VCaP (cell line): ENCODE measurements around the gene TTC19.

Experiments
- H3K27ac ChIP-seq: fragments of 450-650 bp; 2 replicates; pipeline ENCODE4 v1.5.1; 2017
- CTCF ChIP-seq: fragments of 450-650 bp; conservative IDR thresholded peaks from 2 replicates; pipeline ENCODE4 v1.5.1; 2017; ENCODE audit warnings: mild to moderate bottlenecking, moderate library complexity

TTC19 gene

DNA sequence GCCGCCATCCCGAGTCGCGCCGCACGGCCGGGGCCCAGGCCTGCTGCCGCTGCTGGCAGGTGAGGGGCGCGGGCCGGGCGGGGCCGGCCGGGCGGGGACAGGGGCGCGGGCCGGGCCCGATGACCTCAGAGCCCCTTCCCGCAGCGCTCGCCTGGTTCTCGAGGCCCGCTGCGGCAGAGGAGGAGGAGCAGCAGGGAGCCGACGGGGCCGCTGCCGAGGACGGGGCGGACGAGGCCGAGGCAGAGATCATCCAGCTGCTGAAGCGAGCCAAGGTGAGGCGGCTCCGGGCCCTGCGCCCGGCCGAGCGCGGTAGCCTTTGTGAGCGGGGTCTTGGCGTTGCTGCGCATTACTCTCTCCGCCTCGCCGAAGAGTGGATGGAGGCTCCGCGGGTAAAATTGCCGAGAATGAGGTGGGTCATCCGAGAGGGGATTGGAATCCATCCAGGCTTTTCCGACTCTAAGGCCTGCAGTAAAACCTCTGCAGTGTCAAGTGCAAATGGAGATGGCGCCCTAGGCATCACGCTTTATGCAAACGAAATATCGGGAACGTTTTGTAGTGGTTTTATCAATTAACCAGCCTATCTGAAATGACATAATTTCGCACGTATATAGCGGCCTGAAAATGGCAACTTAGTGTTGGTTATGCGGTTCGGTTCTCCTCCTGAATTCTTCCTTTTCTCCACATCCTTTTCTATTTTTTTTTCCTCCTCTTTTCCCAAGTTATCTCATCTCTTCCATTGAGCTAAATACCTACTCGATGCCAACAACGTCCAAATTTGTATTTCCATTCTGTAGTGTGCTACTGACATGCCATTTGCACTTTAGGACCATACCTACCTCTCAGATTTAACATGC lies 577 bp downstream of the TTC19 start:
- TF ChIP-seq CTCF, result no peak
- H3K27ac ChIP-seq, result peak overlapping the region; percentile 92

DNA sequence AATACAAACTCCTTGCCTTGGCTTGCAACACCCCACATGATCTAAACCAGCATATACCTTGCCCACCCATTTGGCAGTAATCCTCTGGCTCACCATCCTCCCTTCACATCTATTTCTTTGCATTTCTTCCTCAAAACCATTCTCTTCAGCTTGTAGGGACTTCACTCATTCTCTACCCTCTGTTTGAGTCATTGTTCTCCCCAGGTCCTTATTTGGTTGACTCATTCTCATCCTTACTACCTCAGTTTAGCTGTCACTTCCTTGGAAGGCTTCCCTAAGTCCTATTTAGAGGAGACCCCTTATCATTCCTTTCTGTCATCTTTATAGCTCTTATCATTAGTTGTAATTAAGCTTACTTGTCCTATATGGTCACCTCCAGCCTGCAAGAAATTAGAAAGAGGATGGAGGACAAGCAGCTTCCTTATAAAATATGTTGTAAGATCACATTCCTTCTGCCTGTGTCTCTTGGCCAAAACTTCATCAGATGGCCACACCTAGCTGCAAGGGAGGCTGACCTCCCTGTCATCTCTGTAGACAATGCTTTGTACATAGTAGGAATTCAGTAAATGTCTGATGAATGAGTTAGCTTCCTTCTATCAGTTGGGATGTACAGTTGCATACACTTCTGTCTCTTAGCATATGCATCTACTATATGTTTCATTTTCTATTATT lies 1.7 kb downstream of the TTC19 start:
- H3K27ac ChIP-seq, result peak overlapping the region; percentile 92
- TF ChIP-seq CTCF, result no peak

DNA sequence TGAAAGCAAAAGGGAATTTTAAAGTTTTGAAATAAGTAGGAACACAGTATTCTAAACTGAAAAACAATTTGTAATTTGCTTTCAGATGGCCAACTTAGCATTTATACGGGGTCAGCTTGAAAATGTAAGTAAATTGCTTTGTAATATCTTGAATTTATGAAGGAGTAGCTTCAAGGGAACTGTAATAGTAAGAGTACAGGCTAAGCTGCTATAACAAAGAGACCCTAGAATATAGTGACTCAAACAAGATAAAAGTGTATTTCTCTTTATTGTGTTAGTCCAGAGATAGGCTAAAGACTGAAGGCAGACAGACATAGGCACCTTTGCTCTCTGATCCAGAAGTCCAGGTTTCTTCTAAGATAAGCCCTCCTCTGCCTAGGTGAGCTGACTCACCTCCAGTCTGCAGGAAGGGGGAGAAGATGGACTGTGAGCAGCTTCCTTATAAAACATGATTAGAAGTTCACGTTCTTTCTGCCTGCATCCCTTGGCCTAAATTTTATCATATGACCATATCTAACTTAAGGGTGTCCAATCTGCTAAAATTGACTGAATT lies 3.2 kb downstream of the TTC19 start:
- H3K27ac ChIP-seq, result no peak overlapping the region
- TF ChIP-seq CTCF, result no peak

GRCh38 chr17:16003841-16004240 lies 4.2 kb downstream of the TTC19 start:
- no peak overlapping the region for H3K27ac ChIP-seq

DNA sequence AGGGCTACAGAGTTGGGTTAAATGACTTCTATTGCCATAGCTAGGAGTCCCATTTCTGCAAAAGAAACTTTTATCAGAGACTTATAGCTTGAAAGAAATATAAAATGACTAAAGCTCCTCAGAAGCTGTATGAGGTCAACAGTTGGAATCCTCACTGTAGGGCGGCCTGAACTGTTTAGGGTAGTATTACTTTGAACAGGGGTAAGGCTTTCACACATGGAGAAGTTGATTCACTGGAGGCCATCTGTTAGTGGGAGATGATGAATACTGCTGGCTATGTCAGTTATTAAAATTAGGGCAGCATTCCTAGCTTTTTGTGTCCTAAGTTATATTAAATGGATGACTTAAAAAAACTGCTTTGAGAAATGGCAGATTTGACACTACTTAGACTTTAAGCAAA lies 6.0 kb downstream of the TTC19 start:
- H3K27ac ChIP-seq, result no peak overlapping the region
- TF ChIP-seq CTCF, result no peak

More at GRCh38 chr17:16003841-16004240, 4.2 kb downstream of the TTC19 start:
- TF ChIP-seq CTCF, result no peak

GRCh38 chr17:16007439-16007838 lies 7.8 kb downstream of the TTC19 start:
- no peak for TF ChIP-seq CTCF

DNA sequence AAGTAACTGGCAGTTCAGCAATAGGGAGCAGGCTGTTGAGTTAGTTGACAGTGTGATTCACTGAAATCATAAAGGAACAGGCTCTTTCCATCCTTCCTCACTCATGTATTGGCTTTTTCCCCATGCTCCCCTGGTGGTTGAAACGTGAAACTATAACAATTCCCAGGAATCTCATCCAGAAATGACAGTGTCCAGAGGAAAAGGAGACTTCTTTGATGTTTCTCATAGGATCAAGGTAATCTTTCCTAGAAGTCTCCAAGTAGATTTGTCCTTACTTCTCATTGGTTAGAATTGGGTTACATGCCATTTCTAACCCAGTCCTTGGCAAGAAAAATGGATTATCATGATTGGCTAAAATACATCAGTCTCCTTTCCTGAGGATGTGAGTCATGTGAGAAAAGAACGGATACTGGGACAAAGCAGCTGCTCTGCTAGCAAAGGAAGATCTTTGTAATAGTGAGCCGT lies 14.4 kb downstream of the TTC19 start:
- no peak overlapping the region for H3K27ac ChIP-seq
- TF ChIP-seq CTCF, result peak; percentile 66

More at GRCh38 chr17:16007439-16007838, 7.8 kb downstream of the TTC19 start:
- no peak overlapping the region for H3K27ac ChIP-seq
